DND-41 (cell line): ENCODE measurements around the gene TAP1.

Source experiments
- ATAC-seq: fragments of 200-7000 bp; cut with Tn5 transposase; 3 replicates; pipeline ENCODE4 v1.9.1; 2021; ENCODE audit warnings: low read depth; ENCODE audit not compliant: insufficient read depth
- DNase-seq: peaks from one replicate; pipeline ENCODE4 v3.0.0-alpha.2; 2020
- H2AFZ ChIP-seq: 2 replicates; pipeline ENCODE4 v1.6.0; 2012; ENCODE audit warnings: low read depth, low read length
- H3K27ac ChIP-seq: 2 replicates; pipeline ENCODE4 v1.5.1; 2012; ENCODE audit warnings: low read length, inconsistent platforms
- H3K27me3 ChIP-seq: fragments of 200-600 bp; sonication (generic); 2 replicates; pipeline ENCODE4 v1.6.0; 2012; ENCODE audit warnings: low read length, mild to moderate bottlenecking, inconsistent platforms; ENCODE audit not compliant: insufficient read depth, poor library complexity
- H3K36me3 ChIP-seq: 2 replicates; pipeline ENCODE4 v1.5.1; 2012; ENCODE audit warnings: low read length, inconsistent platforms; ENCODE audit not compliant: insufficient read depth
- H3K4me1 ChIP-seq: 2 replicates; pipeline ENCODE4 v1.5.1; 2012; ENCODE audit warnings: mild to moderate bottlenecking, low read length; ENCODE audit not compliant: insufficient read depth
- H3K4me2 ChIP-seq: 2 replicates; pipeline ENCODE4 v1.6.0; 2012; ENCODE audit warnings: mild to moderate bottlenecking, moderate library complexity, low read length, inconsistent platforms; ENCODE audit not compliant: insufficient read depth
- H3K4me3 ChIP-seq, 2 experiments: fragments of 200-600 bp in 1 of 2; shearing (Covaris generic) in 1 of 2; 2 replicates each; pipeline ENCODE4 v1.5.1; 2012 to 2016; ENCODE audit warnings: inconsistent platforms in 2 of 2, low read length in 2 of 2, mild to moderate bottlenecking in 2 of 2, low read depth in 1 of 2, moderate library complexity in 1 of 2
- H3K79me2 ChIP-seq: 2 replicates; pipeline ENCODE4 v1.6.0; 2012; ENCODE audit warnings: low read length, inconsistent platforms; ENCODE audit not compliant: insufficient read depth
- H3K9ac ChIP-seq: 2 replicates; pipeline ENCODE4 v1.6.0; 2012; ENCODE audit warnings: low read depth, mild to moderate bottlenecking, inconsistent platforms, low read length, moderate library complexity
- H3K9me3 ChIP-seq: 2 replicates; pipeline ENCODE4 v1.5.1; 2012; ENCODE audit warnings: low read length, moderate library complexity, mild to moderate bottlenecking, inconsistent platforms; ENCODE audit not compliant: insufficient read depth, severe bottlenecking
- H4K20me1 ChIP-seq: 2 replicates; pipeline ENCODE4 v1.6.0; 2012; ENCODE audit warnings: low read length; ENCODE audit not compliant: insufficient read depth
- CTCF ChIP-seq: IDR thresholded peaks from 2 replicates; pipeline ENCODE4 v1.5.1; 2012; ENCODE audit warnings: borderline replicate concordance, low read length, moderate library complexity, mild to moderate bottlenecking; ENCODE audit not compliant: poor library complexity, severe bottlenecking; ENCODE audit errors: extremely low read depth
- EZH2 ChIP-seq: IDR thresholded peaks from 3 replicates; pipeline ENCODE4 v1.6.1; 2012; ENCODE audit warnings: borderline replicate concordance, low read depth, mild to moderate bottlenecking, moderate library complexity, low read length, inconsistent platforms; ENCODE audit not compliant: severe bottlenecking

Gene TAP1

DNA sequence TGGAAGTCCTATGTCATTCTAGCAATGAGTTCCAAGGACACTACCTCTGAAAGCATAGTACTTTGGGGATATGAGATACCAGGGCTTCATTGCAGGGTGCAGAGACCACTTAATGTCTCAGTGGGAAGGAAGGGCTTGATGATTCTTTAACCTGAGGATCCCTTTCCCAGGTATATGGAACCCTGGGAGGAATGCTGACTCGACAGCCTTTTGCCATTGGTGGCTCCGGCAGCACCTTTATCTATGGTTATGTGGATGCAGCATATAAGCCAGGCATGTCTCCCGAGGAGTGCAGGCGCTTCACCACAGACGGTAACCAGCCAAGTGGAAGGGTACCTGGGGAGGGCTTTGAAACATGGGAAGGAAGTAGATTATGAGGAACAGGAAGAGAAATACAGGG lies 4.7 kb upstream of the TAP1 start:
- no peak for TF ChIP-seq CTCF
- no peak for TF ChIP-seq EZH2
- no peaks in the 10 kb centered on the region for H3K9me3 ChIP-seq
- H3K27me3 ChIP-seq: no peaks in the 10 kb centered on the region
- no peak overlapping the region for H3K4me2 ChIP-seq
- no peaks in the 10 kb centered on the region for H4K20me1 ChIP-seq
- DNase-seq: no peak
- peaks cover 19% of the 10 kb centered on the region for H3K79me2 ChIP-seq
- no peak overlapping the region for H3K27ac ChIP-seq
- peaks cover 18% of the 10 kb centered on the region for H3K4me1 ChIP-seq
- no peak for ATAC-seq
- H3K4me3 ChIP-seq: no peak overlapping the region
- no peak overlapping the region for H2AFZ ChIP-seq
- H3K36me3 ChIP-seq: peaks cover 52% of the 10 kb centered on the region
- no peak overlapping the region for H3K9ac ChIP-seq

- no peaks in the 10 kb centered on the region for H4K20me1 ChIP-seq
- no peaks in the 10 kb centered on the region for H3K9me3 ChIP-seq
- no peak overlapping the region for H3K9ac ChIP-seq
- peaks cover 52% of the 10 kb centered on the region for H3K36me3 ChIP-seq
- no peak overlapping the region for H2AFZ ChIP-seq
- no peak overlapping the region for H3K4me2 ChIP-seq
- H3K4me1 ChIP-seq: peaks cover 26% of the 10 kb centered on the region
- H3K79me2 ChIP-seq: peaks cover 25% of the 10 kb centered on the region
- no peak for TF ChIP-seq CTCF
- H3K27ac ChIP-seq: no peak overlapping the region
- DNase-seq (no peak), ATAC-seq (no peak)
- no peak overlapping the region for H3K4me3 ChIP-seq
- no peaks in the 10 kb centered on the region for H3K27me3 ChIP-seq
These were observed 3.8 kb upstream of the TAP1 start for GRCh38 chr6:32857156-32857891.

GRCh38 chr6:32855467-32856174 lies 2.1 kb upstream of the TAP1 start:
- TF ChIP-seq CTCF: no peak
- TF ChIP-seq EZH2: no peak
- Histone ChIP-seq H3K36me3 (peaks cover 50% of the 10 kb centered on the region), H3K27me3 (no peaks in the 10 kb centered on the region), H3K79me2 (peaks cover 29% of the 10 kb centered on the region), H3K9me3 (no peaks in the 10 kb centered on the region), H3K27ac (peak overlapping the region; percentile 98; the same call in 1 of the 2 replicates), H3K4me3 (peak overlapping the region in 1 of 2 experiments; percentile 79; a peak in 2 of 4 replicates), H4K20me1 (no peaks in the 10 kb centered on the region), H2AFZ (no peak overlapping the region), H3K9ac (peak overlapping the region; percentile 83), H3K4me1 (peaks cover 33% of the 10 kb centered on the region), H3K4me2 (peak overlapping the region; percentile 75)
- no peak for ATAC-seq
- DNase-seq: no peak
